Fibroblast of skin of right quadriceps (primary cell): ENCODE results near the gene NR3C2.
"Not testable (repeated sequence)": the region's sequence is repeated elsewhere in the genome, so short reads cannot be mapped to it uniquely, and the experiment has no call there.

Experiments
- DNase-seq: peaks from one replicate; pipeline ENCODE4 v3.0.0-alpha.2; 2013

The NR3C2 gene

GRCh38 chr4:148211533-148211932 is 230.7 kb downstream of the NR3C2 start:
- no peak for DNase-seq

GRCh38 chr4:148210661-148211060 is 231.6 kb downstream of the NR3C2 start:
- DNase-seq = no peak

- DNase-seq = no peak
Observed at GRCh38 chr4:148207068-148207467, 235.1 kb downstream of the NR3C2 start.

GRCh38 chr4:148205476-148205875 is 236.7 kb downstream of the NR3C2 start:
- no peak for DNase-seq

GRCh38 chr4:148204892-148205291 is 237.3 kb downstream of the NR3C2 start:
- no peak for DNase-seq

GRCh38 chr4:148204171-148204570 is 238.0 kb downstream of the NR3C2 start:
- DNase-seq = no peak

GRCh38 chr4:148203056-148203898 is 238.9 kb downstream of the NR3C2 start:
- no peak for DNase-seq

GRCh38 chr4:148200960-148201359 is 241.3 kb downstream of the NR3C2 start:
- DNase-seq = no peak

GRCh38 chr4:148196164-148196563 is 246.1 kb downstream of the NR3C2 start:
- DNase-seq = peak; percentile 36

GRCh38 chr4:148192526-148192925 is 249.7 kb downstream of the NR3C2 start:
- no peak for DNase-seq

GRCh38 chr4:148187454-148188222 is 254.6 kb downstream of the NR3C2 start:
- not testable (repeated sequence) for DNase-seq

GRCh38 chr4:148184922-148185321 is 257.3 kb downstream of the NR3C2 start:
- DNase-seq = no peak

GRCh38 chr4:148182230-148182911 is 259.8 kb downstream of the NR3C2 start:
- no peak for DNase-seq

GRCh38 chr4:148173397-148174017 is 268.7 kb downstream of the NR3C2 start:
- DNase-seq = no peak

- DNase-seq = no peak
Observed at GRCh38 chr4:148171596-148171995, 270.6 kb downstream of the NR3C2 start.

- no peak for DNase-seq
Observed at GRCh38 chr4:148170408-148171365, 271.5 kb downstream of the NR3C2 start.

GRCh38 chr4:148166132-148166591 is 276.1 kb downstream of the NR3C2 start:
- peak; percentile 11 for DNase-seq

- no peak for DNase-seq
Observed at GRCh38 chr4:148164557-148164956, 277.7 kb downstream of the NR3C2 start.

- DNase-seq = no peak
Observed at GRCh38 chr4:148162991-148163390, 279.2 kb downstream of the NR3C2 start.

GRCh38 chr4:148162519-148162918 is 279.7 kb downstream of the NR3C2 start:
- no peak for DNase-seq

- DNase-seq = no peak
Observed at GRCh38 chr4:148161601-148162000, 280.6 kb downstream of the NR3C2 start.

GRCh38 chr4:148159793-148160192 is 282.4 kb downstream of the NR3C2 start:
- no peak for DNase-seq
